OCI-LY7 (cell line): ENCODE measurements around the gene BRD8. TPM values are rescaled to one million over a fixed set of nuclear protein-coding genes. Genes with fewer than 3 reads are reported as not detected.

ENCODE experiments used
- BruUV-seq: library from RNA; stranded (reverse); fragments of 400-500 nt; replicated peaks from 2 replicates; lab custom pipeline; 2021; lab: Mats Ljungman, UMichigan
- CTCF ChIA-PET: fragments of 300-600 bp; sonication (Branson Sonifier 250); formaldehyde crosslinking; loops from one replicate; lab custom pipeline; 2022; ENCODE audit warnings: antibody characterized with exemption; ENCODE audit not compliant: unreplicated experiment; lab: Charles Lee
- POLR2A ChIA-PET: fragments of 300-600 bp; sonication (Branson Sonifier 250); formaldehyde crosslinking; loops from one replicate; lab custom pipeline; 2022; ENCODE audit warnings: antibody characterized with exemption; lab: Charles Lee
- DNase-seq: peaks from one replicate; pipeline ENCODE4 v3.0.0-alpha.2; 2015; ENCODE audit warnings: low spot score
- H2AFZ ChIP-seq: fragments of 200-600 bp; sonication (generic), shearing (Covaris generic); 2 replicates; pipeline ENCODE4 v1.6.1; 2014; ENCODE audit warnings: mild to moderate bottlenecking, antibody characterized with exemption, low read length, moderate library complexity
- H3K27ac ChIP-seq: fragments of 200-600 bp; sonication (generic); 2 replicates; pipeline ENCODE4 v1.5.1; 2014; ENCODE audit warnings: mixed run types, low read depth, mild to moderate bottlenecking, moderate library complexity, low read length, inconsistent platforms; ENCODE audit not compliant: poor library complexity, severe bottlenecking
- H3K36me3 ChIP-seq: fragments of 200-600 bp; sonication (generic); 2 replicates; pipeline ENCODE4 v1.6.1; 2014; ENCODE audit warnings: mild to moderate bottlenecking, antibody characterized with exemption, low read length, moderate library complexity, mixed read lengths; ENCODE audit not compliant: insufficient read depth
- H3K4me1 ChIP-seq: fragments of 200-600 bp; sonication (generic); 2 replicates; pipeline ENCODE4 v1.5.1; 2014; ENCODE audit warnings: mild to moderate bottlenecking, low read length; ENCODE audit not compliant: insufficient read depth, poor library complexity, severe bottlenecking
- H3K4me2 ChIP-seq: fragments of 200-600 bp; sonication (generic); 2 replicates; pipeline ENCODE4 v1.6.1; 2014; ENCODE audit warnings: mild to moderate bottlenecking, low read length
- H3K4me3 ChIP-seq: fragments of 200-600 bp; sonication (generic); 2 replicates; pipeline ENCODE4 v1.5.1; 2014; ENCODE audit warnings: mild to moderate bottlenecking, low read depth, low read length; ENCODE audit not compliant: poor library complexity, severe bottlenecking
- H3K79me2 ChIP-seq: fragments of 200-600 bp; sonication (generic); 2 replicates; pipeline ENCODE4 v1.6.1; 2016; ENCODE audit warnings: low read depth, mild to moderate bottlenecking, low read length, moderate library complexity, mixed read lengths; ENCODE audit not compliant: insufficient read depth
- H3K9me2 ChIP-seq: fragments of 200-600 bp; sonication (generic); 2 replicates; pipeline ENCODE4 v1.6.1; 2016; ENCODE audit warnings: mild to moderate bottlenecking, low read length, mixed read lengths; ENCODE audit not compliant: insufficient read depth
- H3K9me3 ChIP-seq: fragments of 200-600 bp; sonication (generic); 2 replicates; pipeline ENCODE4 v1.6.1; 2014; ENCODE audit warnings: mild to moderate bottlenecking, mixed run types, low read length, mixed read lengths
- H4K20me1 ChIP-seq: fragments of 200-600 bp; sonication (generic); 2 replicates; pipeline ENCODE4 v1.6.1; 2014; ENCODE audit warnings: mild to moderate bottlenecking, antibody characterized with exemption, low read length, moderate library complexity, mixed read lengths; ENCODE audit not compliant: insufficient read depth
- CTCF ChIP-seq: fragments of 200-600 bp; sonication (generic); conservative IDR thresholded peaks from 2 replicates; pipeline ENCODE4 v1.5.1; 2014; ENCODE audit warnings: mild to moderate bottlenecking, antibody characterized with exemption, low read length, moderate library complexity, mixed read lengths
- EZH2phosphoT487 ChIP-seq: fragments of 200-600 bp; sonication (generic); IDR thresholded peaks from 2 replicates; pipeline ENCODE4 v1.6.1; 2018; ENCODE audit warnings: low read depth, borderline replicate concordance, mild to moderate bottlenecking, mixed run types, antibody characterized with exemption, low read length, moderate library complexity, mixed read lengths
- intact Hi-C: fragments of 100-400 bp; cut with micrococcal nuclease; formaldehyde crosslinking; loops from one replicate; pipeline ENCODE4 v1.10.0; 2022; ENCODE audit not compliant: unreplicated experiment
- total RNA-seq, 2 experiments: library from RNA; depleted of rRNA in 1 of 2; stranded (reverse); fragments of >200 nt in 1 of 2; shearing (Covaris generic) in 1 of 2; gene quantifications; 2 replicates each; pipeline ENCODE4 v1.2.3, GENCODE V29; 2014 to 2022

The BRD8 gene
- total RNA-seq, 2 experiments from 2014 or later, result 71.7 to 92.7 TPM

DNA sequence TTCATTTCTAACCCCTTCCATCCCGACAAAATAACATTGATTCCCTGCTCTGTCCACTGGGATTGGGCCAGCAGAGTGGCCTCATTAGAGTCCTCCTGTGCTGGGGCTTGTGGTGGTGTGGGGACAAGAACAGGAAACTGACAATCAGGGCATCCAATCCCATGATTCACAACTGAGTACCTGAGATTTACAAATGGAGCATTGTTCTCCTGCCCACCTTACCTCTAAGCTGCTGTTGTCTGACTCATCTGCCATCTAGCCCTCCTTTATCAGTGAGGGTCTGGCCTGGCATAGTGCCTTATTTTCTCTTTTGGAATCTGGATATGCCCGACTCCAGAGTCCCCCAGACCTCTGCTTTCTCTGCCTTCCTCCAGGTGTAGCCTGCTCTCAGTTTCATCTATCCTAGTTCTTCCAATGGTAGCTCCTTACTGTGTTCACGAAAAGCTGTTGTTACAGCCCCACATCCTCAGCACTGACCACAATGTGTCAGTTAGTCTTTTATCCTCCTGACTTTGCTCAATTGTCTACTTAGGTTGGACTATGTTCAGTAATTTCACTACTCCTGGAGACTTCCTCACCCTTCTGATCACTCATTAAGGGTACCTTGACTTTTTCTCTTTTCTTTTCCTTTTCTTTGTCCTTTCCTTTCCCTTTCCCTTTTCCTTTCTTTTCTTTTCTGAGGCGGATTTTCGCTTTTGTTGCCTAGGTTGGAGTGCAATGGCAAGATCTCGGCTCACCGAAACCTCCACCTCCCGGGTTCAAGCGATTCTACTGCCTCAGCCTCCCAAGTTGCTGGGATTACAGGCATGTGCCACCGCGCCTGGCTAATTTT, 81.2 kb downstream of the BRD8 start:
- Histone ChIP-seq H3K4me2 (no peak overlapping the region), H4K20me1 (no peaks in the 10 kb centered on the region), H3K9me2 (no peaks in the 10 kb centered on the region), H2AFZ (no peak overlapping the region), H3K27ac (no peak overlapping the region), H3K4me1 (no peaks in the 10 kb centered on the region), H3K4me3 (no peak overlapping the region), H3K9me3 (no peaks in the 10 kb centered on the region), H3K79me2 (no peaks in the 10 kb centered on the region), H3K36me3 (no peaks in the 10 kb centered on the region)
- ChIA-PET POLR2A (no interaction called here), CTCF (no interaction called here)
- intact Hi-C loops, result no loop called here
- no TSS peak for BruUV-seq
- TF ChIP-seq CTCF (no peak), EZH2phosphoT487 (no peak)
- no peak for DNase-seq

GRCh38 chr5:138096363-138096762, 82.1 kb downstream of the BRD8 start:
- no peak overlapping the region for H3K4me2 ChIP-seq
- H3K79me2 ChIP-seq, result no peaks in the 10 kb centered on the region
- no peaks in the 10 kb centered on the region for H3K36me3 ChIP-seq
- no peak overlapping the region for H3K4me3 ChIP-seq
- no peak overlapping the region for H2AFZ ChIP-seq
- H3K27ac ChIP-seq, result no peak overlapping the region
- CTCF ChIA-PET, result no interaction called here
- DNase-seq, result no peak
- no peaks in the 10 kb centered on the region for H4K20me1 ChIP-seq
- no peaks in the 10 kb centered on the region for H3K9me2 ChIP-seq
- H3K9me3 ChIP-seq, result no peaks in the 10 kb centered on the region
- POLR2A ChIA-PET, result no interaction called here
- no TSS peak for BruUV-seq
- intact Hi-C loops, result no loop called here
- TF ChIP-seq CTCF (no peak), EZH2phosphoT487 (no peak)
- no peaks in the 10 kb centered on the region for H3K4me1 ChIP-seq

DNA sequence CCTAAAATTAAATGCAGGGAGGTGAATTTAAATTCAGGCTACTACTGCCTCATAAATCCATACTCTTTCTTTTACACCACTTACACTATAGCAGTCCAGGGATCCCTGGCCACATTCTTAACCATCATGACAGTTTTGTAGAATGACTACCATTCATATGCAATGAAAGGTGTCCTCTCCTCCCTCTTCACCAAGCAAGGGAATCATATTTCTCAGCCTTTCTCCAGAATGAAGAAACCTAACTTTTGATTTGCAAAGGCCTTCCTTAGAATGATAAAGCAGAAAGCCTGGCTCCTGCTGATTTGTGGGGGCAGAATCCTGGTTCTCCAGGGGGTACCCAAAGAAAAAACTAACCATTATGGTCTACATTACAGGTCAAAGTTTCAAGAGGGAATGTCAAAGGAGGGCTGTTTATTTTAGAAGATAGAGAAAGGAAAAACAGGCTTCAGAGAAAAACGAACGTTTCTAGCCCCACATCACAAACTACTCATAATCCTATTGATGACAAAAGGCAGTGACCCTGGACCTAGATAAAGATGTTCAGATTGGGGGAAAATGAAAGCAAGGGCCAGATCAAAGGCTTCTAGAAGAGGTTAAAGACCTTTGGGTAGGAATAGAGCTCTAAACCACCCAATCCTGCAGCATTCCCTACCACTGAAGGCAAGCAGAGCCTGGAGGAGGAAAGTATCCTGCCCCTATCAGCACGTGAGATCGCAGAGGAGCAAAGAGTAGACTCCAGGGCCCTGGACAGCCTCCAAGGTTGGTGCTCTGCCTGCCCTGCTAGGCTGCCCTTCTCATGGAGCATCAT, 83.1 kb downstream of the BRD8 start:
- ChIA-PET POLR2A (no interaction called here), CTCF (no interaction called here)
- Histone ChIP-seq H2AFZ (no peak overlapping the region), H3K9me3 (no peaks in the 10 kb centered on the region), H3K4me2 (no peak overlapping the region), H3K4me3 (no peak overlapping the region), H3K27ac (no peak overlapping the region), H3K9me2 (no peaks in the 10 kb centered on the region), H3K4me1 (no peaks in the 10 kb centered on the region), H3K79me2 (no peaks in the 10 kb centered on the region), H4K20me1 (no peaks in the 10 kb centered on the region), H3K36me3 (no peaks in the 10 kb centered on the region)
- no peak for DNase-seq
- no TSS peak for BruUV-seq
- TF ChIP-seq CTCF (no peak), EZH2phosphoT487 (no peak)
- intact Hi-C loops, result no loop called here
